Muscle layer of duodenum (tissue), 2 donors: Measurements from ENCODE around the gene RUNDC3A.
A peak's percentile ranks its signal among the peaks of the same experiment; 100 is the strongest.
"Not testable (repeated sequence)": the region's sequence is repeated elsewhere in the genome, so short reads cannot be mapped to it uniquely, and the experiment has no call there.

Experiments used
- H3K27ac ChIP-seq: one replicate; pipeline ENCODE4 v1.7.0; 2013; ENCODE audit warnings: mild to moderate bottlenecking, low read length
- H3K27me3 ChIP-seq: one replicate; pipeline ENCODE4 v1.7.0; 2013; ENCODE audit warnings: low read depth, mild to moderate bottlenecking, control low read depth, low read length
- H3K36me3 ChIP-seq, 2 donors: one replicate each; pipeline ENCODE4 v1.7.0; 2013; ENCODE audit warnings: low read length in 2 of 2, control low read depth in 1 of 2, mild to moderate bottlenecking in 1 of 2; ENCODE audit not compliant: insufficient read depth in 2 of 2, control insufficient read depth in 1 of 2
- H3K4me1 ChIP-seq, 2 donors: one replicate each; pipeline ENCODE4 v1.7.0; 2013; ENCODE audit warnings: low read length in 2 of 2, mild to moderate bottlenecking in 2 of 2, control low read depth in 1 of 2, moderate library complexity in 1 of 2; ENCODE audit not compliant: insufficient read depth in 2 of 2, control insufficient read depth in 1 of 2
- H3K4me3 ChIP-seq, 2 donors: one replicate each; pipeline ENCODE4 v1.7.0; 2013; ENCODE audit warnings: low read length in 2 of 2, low read depth in 1 of 2, mild to moderate bottlenecking in 1 of 2
- H3K9me3 ChIP-seq, 2 donors: one replicate each; pipeline ENCODE4 v1.7.0; 2013; ENCODE audit warnings: low read length in 2 of 2, control low read depth in 1 of 2, mild to moderate bottlenecking in 1 of 2; ENCODE audit not compliant: control insufficient read depth in 1 of 2
- donor health status: healthy.

Gene RUNDC3A

DNA sequence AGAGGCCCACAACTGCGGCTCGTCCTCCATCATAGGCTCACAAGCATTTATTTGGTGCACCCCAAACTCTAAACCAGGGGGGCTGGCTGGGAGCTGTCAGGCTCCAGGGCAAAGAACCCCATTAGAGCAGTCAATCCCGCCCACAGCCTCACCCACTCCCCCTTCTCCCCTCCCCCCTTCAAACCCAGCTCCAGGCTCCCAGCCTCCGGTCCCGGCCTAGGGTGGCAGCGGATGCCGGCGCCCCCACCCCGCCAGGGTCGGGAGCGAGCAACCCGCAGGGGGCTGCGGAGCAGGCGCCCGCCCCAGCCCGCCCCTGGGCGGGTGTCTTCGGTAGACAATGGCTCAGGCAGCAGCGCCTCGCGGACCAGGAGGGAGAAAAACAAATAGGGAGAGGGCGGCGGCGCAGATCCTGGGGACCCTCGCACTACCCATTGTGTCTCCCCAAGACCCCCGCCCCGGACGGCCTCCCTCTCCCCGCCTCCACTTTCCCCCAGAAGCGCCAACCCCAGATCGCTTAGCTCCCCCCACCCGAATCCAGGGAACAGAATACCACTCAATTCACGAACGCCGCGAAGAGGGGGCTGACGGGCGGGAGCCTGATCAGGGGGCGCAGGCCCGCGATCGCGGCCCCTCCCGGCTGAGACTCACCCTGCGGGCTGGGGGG is 54.7 kb downstream of the RUNDC3A start:
- H3K9me3 ChIP-seq = no peaks in the 10 kb centered on the region
- peaks cover 11% of the 10 kb centered on the region for H3K27me3 ChIP-seq
- no peak overlapping the region for H3K27ac ChIP-seq
- H3K36me3 ChIP-seq = no peaks in the 10 kb centered on the region
- H3K4me3 ChIP-seq = peak overlapping the region; percentile 42 to 68
- peaks cover 0 to 29% of the 10 kb centered on the region in 2 donors for H3K4me1 ChIP-seq

DNA sequence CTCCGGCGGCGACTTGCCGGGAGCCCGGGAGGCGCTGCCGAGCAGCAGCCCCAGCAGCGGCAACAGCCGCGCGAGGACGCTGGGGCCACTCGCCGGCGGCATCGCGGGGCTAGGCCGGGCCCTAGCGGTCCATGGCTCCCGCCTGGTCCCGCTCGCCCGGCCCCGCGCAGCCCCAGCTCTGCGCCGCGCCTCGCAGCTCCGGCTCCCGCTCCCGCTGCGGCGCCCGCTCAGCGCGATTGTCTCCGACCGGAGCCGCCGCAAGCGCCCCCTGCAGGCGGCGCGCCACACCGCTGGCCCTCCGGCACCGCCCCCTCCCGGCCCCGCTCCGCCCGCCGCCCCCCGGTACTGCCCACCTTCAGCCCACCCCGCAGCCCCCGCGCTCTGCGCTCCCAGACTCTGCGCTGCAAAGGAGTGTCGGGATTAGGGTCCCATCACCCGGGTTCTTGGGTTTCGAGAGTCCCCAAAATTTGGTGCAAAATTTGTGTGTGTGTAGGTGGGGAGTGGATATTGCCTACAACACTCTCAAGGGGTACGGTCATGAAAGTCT is 55.3 kb downstream of the RUNDC3A start, which contains the start of gene FAM171A2:
TSS of gene FAM171A2 (minus strand) at position 241 of the 547 bp plus-strand sequence. CDS start at position 102, 139 bp downstream.
- Histone ChIP-seq H3K27ac (no peak within 1 kb of the TSS), H3K36me3 (no peaks in the 10 kb centered on the region), H3K4me1 (peaks cover 0 to 29% of the 10 kb centered on the region in 2 donors), H3K4me3 (peak within 1 kb of the TSS; percentile 42 to 68), H3K27me3 (peaks cover 11% of the 10 kb centered on the region), H3K9me3 (no peaks in the 10 kb centered on the region)

DNA sequence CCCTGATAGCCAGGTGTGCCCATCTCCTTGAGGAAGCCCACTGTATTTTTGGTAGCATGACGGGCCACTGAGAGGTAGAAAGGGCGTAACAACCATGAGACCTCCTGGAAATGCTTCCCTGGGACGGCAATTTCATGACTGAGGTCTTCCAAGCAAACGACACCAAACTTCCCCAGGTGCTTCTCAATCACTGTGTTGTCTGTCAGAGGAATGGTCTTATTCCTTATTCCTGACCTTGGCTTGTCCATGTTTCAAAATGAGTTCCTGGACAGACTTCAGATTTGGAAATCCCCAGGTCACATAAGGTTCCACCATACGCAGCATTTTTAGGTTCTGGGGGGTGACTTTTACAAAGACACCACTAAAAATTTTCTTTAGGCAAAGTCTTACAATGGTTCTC is 56.6 kb downstream of the RUNDC3A start:
- H3K9me3 ChIP-seq, H3K36me3 ChIP-seq, H3K4me3 ChIP-seq, H3K27ac ChIP-seq: not testable (repeated sequence)
- peaks cover 11% of the 10 kb centered on the region for H3K27me3 ChIP-seq
- peaks cover 0 to 29% of the 10 kb centered on the region in 2 donors for H3K4me1 ChIP-seq

DNA sequence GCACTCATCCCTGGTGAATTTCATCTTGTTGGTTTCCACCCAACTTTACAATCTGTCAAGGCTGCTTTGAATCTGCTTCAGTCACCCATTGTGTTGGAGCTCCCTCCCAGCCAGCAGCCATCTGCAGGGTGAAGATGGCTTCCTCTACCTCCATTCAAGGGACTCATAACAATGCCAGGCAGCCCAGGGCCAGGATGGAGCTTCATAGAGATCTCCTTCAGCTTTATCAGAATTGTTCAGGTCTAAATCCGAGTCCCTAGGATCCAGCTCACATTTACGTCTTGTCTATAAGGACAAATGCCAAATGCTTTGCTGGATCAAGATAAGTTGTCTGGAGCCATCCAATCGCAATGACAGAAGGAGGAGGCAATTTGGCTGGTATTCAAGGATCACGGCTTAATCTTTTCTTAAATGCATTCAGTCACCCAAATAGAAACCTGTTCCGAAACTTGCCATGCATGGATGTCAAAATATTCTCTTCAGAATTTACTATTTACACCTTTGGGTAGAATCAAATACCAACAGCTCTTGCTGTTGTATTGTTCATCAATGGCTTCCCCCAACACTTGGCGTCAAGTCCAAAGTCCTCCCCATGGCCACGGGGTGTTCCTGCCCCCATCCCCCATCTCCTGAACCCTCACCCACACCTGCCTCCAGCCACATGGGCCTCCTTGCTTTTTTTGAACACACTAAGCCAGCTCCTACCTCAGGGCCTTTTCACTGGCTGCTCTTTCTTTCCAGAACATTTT is 59.0 kb downstream of the RUNDC3A start:
- Histone ChIP-seq H3K36me3 (no peaks in the 10 kb centered on the region), H3K27me3 (peaks cover 6% of the 10 kb centered on the region), H3K27ac (no peak overlapping the region), H3K4me3 (no peak overlapping the region), H3K4me1 (peaks cover 0 to 16% of the 10 kb centered on the region in 2 donors), H3K9me3 (no peaks in the 10 kb centered on the region)
